ENCODE measurements around the gene CRTC3.
"Not testable (repeated sequence)": the region's sequence is repeated elsewhere in the genome, so short reads cannot be mapped to it uniquely, and the experiment has no call there.

The CRTC3 gene

DNA sequence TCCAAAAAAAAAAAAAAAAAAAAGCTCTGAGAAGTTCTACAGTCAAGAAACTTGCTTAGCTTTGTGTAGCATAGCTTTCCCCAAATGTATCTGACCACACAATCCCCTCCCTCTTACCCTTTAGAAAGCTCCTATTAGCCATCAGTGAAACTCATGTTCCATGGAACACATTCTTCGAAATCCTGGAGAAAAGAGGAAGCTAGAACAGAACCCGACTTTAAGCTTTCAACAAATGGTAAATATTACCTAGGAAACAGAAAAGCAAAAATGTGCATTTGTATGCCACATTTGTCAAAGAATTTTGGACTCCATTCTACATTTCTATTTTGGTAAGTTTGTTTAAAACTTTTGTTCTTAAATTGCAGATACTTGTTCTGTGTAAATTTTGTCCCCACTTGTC is 17.4 kb upstream of the CRTC3 start:
- Histone ChIP-seq H3K9me2 (replicated peaks; ENCODE audit: low read depth, low read length) (no peaks in the 10 kb centered on the region), H3K27me3 (ENCODE audit: insufficient read depth, low read length, poor library complexity, severe bottlenecking) (no peaks in the 10 kb centered on the region), H3K4me3 (ENCODE audit: low read length, poor library complexity, severe bottlenecking) (no peak overlapping the region), H3K79me2 (ENCODE audit: insufficient read depth, low read length) (no peaks in the 10 kb centered on the region), H3K36me3 (ENCODE audit: insufficient read depth, low read length) (no peaks in the 10 kb centered on the region), H2AFZ (ENCODE audit: low read length) (no peak overlapping the region), H3K4me1 (ENCODE audit: insufficient read depth, low read length, poor library complexity, severe bottlenecking) (no peaks in the 10 kb centered on the region), H3F3A (ENCODE audit: low read depth) (no peaks in the 10 kb centered on the region), H3K9ac (ENCODE audit: low read depth, low read length, poor library complexity, severe bottlenecking) (no peak overlapping the region), H3K4me2 (ENCODE audit: low read depth, low read length, poor library complexity, severe bottlenecking) (no peak overlapping the region), H4K20me1 (ENCODE audit: insufficient read depth, low read length, poor library complexity, severe bottlenecking) (no peaks in the 10 kb centered on the region), H3K9me3 (ENCODE audit: insufficient read depth, low read depth, low read length) (no peaks in the 10 kb centered on the region)
- no peak for TF ChIP-seq EZH2phosphoT487 (IDR thresholded peaks at IDR 0.05; ENCODE audit: borderline replicate concordance)
- TF ChIP-seq, protein P1, sequence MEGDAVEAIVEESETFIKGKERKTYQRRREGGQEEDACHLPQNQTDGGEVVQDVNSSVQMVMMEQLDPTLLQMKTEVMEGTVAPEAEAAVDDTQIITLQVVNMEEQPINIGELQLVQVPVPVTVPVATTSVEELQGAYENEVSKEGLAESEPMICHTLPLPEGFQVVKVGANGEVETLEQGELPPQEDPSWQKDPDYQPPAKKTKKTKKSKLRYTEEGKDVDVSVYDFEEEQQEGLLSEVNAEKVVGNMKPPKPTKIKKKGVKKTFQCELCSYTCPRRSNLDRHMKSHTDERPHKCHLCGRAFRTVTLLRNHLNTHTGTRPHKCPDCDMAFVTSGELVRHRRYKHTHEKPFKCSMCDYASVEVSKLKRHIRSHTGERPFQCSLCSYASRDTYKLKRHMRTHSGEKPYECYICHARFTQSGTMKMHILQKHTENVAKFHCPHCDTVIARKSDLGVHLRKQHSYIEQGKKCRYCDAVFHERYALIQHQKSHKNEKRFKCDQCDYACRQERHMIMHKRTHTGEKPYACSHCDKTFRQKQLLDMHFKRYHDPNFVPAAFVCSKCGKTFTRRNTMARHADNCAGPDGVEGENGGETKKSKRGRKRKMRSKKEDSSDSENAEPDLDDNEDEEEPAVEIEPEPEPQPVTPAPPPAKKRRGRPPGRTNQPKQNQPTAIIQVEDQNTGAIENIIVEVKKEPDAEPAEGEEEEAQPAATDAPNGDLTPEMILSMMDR (conservative IDR thresholded peaks at IDR 0.05; ENCODE audit: low read length), result no peak

DNA sequence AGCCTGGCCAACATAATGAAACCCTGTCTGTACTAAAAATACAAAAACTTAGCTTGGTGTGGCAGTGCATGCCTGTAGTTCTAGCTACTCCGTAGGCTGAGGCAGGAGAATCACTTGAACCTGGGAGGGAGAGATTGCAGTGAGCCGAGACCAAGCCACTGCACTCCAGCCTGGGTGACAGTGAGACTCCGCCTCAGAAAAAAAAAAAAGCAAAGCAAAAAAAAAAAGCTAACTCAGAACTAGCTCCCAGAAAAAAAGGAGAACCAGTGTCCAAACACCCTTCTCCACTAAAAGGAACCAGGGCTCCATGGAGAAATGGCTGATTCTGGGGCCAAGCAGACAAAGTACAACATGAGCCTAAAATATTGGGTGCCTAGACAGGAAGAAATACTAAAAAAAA is 16.7 kb upstream of the CRTC3 start:
- H3K27me3 ChIP-seq (ENCODE audit: insufficient read depth, low read length, poor library complexity, severe bottlenecking), result no peaks in the 10 kb centered on the region
- no peak overlapping the region for H2AFZ ChIP-seq (ENCODE audit: low read length)
- no peaks in the 10 kb centered on the region for H3K36me3 ChIP-seq (ENCODE audit: insufficient read depth, low read length)
- TF ChIP-seq, protein P1 (conservative IDR thresholded peaks at IDR 0.05; ENCODE audit: low read length), result no peak
- TF ChIP-seq EZH2phosphoT487 (IDR thresholded peaks at IDR 0.05; ENCODE audit: borderline replicate concordance), result no peak
- H4K20me1 ChIP-seq (ENCODE audit: insufficient read depth, low read length, poor library complexity, severe bottlenecking), result no peaks in the 10 kb centered on the region
- H3F3A ChIP-seq (ENCODE audit: low read depth), result no peaks in the 10 kb centered on the region
- H3K79me2 ChIP-seq (ENCODE audit: insufficient read depth, low read length), result no peaks in the 10 kb centered on the region
- H3K9me2 ChIP-seq (replicated peaks; ENCODE audit: low read depth, low read length), result no peaks in the 10 kb centered on the region
- H3K4me3 ChIP-seq (ENCODE audit: low read length, poor library complexity, severe bottlenecking), result no peak overlapping the region
- no peak overlapping the region for H3K9ac ChIP-seq (ENCODE audit: low read depth, low read length, poor library complexity, severe bottlenecking)
- H3K4me2 ChIP-seq (ENCODE audit: low read depth, low read length, poor library complexity, severe bottlenecking), result no peak overlapping the region
- no peaks in the 10 kb centered on the region for H3K4me1 ChIP-seq (ENCODE audit: insufficient read depth, low read length, poor library complexity, severe bottlenecking)
- H3K9me3 ChIP-seq (ENCODE audit: insufficient read depth, low read depth, low read length), result no peaks in the 10 kb centered on the region

DNA sequence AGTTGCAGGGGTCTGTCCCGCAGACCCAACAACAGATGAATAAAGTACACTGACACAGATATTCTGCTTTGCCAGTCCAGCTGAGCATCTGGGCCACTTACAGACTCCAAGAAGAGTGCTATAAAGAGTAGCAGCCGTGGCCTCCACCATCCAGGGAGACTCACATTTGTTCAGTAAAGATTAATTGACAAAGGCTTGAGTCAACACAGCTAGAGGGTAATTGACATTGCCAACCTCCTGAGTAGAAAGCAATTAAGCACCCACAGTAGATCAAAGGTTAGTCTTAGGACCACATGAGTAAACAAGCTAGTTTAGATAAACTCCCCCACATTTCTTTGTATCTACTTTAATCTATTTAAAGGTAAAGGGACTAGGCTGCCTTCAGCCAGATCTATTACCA is 16.3 kb upstream of the CRTC3 start:
- Histone ChIP-seq H3K4me2 (ENCODE audit: low read depth, low read length, poor library complexity, severe bottlenecking) (no peak overlapping the region), H3K9me3 (ENCODE audit: insufficient read depth, low read depth, low read length) (no peaks in the 10 kb centered on the region), H3K9ac (ENCODE audit: low read depth, low read length, poor library complexity, severe bottlenecking) (no peak overlapping the region), H3K36me3 (ENCODE audit: insufficient read depth, low read length) (no peaks in the 10 kb centered on the region), H2AFZ (ENCODE audit: low read length) (no peak overlapping the region), H3K4me3 (ENCODE audit: low read length, poor library complexity, severe bottlenecking) (no peak overlapping the region), H3K79me2 (ENCODE audit: insufficient read depth, low read length) (no peaks in the 10 kb centered on the region), H3F3A (ENCODE audit: low read depth) (no peaks in the 10 kb centered on the region), H4K20me1 (ENCODE audit: insufficient read depth, low read length, poor library complexity, severe bottlenecking) (no peaks in the 10 kb centered on the region), H3K9me2 (replicated peaks; ENCODE audit: low read depth, low read length) (no peaks in the 10 kb centered on the region), H3K27me3 (ENCODE audit: insufficient read depth, low read length, poor library complexity, severe bottlenecking) (no peaks in the 10 kb centered on the region), H3K4me1 (ENCODE audit: insufficient read depth, low read length, poor library complexity, severe bottlenecking) (no peaks in the 10 kb centered on the region)
- TF ChIP-seq EZH2phosphoT487 (IDR thresholded peaks at IDR 0.05; ENCODE audit: borderline replicate concordance), result no peak
- TF ChIP-seq, protein P1 (conservative IDR thresholded peaks at IDR 0.05; ENCODE audit: low read length), result no peak

DNA sequence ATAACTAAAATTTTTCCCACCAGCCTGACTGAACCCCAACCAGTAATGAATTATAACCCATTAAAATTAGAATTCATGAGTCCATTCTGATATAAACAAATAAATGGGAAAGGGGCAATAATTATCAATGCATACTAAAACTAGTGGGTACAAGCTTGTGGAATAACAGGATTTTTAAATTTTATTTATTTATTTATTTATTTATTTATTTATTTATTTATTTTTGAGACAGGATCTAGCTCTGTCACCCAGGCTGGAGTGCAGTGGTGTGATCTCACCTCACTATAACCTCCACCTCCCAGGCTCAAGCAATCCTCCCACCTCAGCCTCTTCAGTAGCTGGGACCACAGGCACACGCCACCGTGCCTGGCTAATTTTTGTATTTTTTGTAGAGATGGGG is 15.8 kb upstream of the CRTC3 start:
- H3K27me3 ChIP-seq (ENCODE audit: insufficient read depth, low read length, poor library complexity, severe bottlenecking); H3K4me1 ChIP-seq (ENCODE audit: insufficient read depth, low read length, poor library complexity, severe bottlenecking); H3K4me2 ChIP-seq (ENCODE audit: low read depth, low read length, poor library complexity, severe bottlenecking); H3K4me3 ChIP-seq (ENCODE audit: low read length, poor library complexity, severe bottlenecking); H3K36me3 ChIP-seq (ENCODE audit: insufficient read depth, low read length); H3F3A ChIP-seq (ENCODE audit: low read depth); H3K9me3 ChIP-seq (ENCODE audit: insufficient read depth, low read depth, low read length); H3K9ac ChIP-seq (ENCODE audit: low read depth, low read length, poor library complexity, severe bottlenecking); H3K9me2 ChIP-seq (replicated peaks; ENCODE audit: low read depth, low read length); H4K20me1 ChIP-seq (ENCODE audit: insufficient read depth, low read length, poor library complexity, severe bottlenecking); H2AFZ ChIP-seq (ENCODE audit: low read length); H3K79me2 ChIP-seq (ENCODE audit: insufficient read depth, low read length): not testable (repeated sequence)
